Measurements from ENCODE around the gene DAPK1.

The DAPK1 gene

GRCh38 chr9:87641067-87641466 lies 143.4 kb downstream of the DAPK1 start:
- DNase-seq = no peak
- Histone ChIP-seq H3K4me3 (no peak overlapping the region), H3K27ac (no peak overlapping the region), H3K27me3 (no peaks in the 10 kb centered on the region), H3K9me3 (no peaks in the 10 kb centered on the region), H3K36me3 (no peaks in the 10 kb centered on the region), H3K4me1 (peaks cover 0 to 12% (median 5%) of the 10 kb centered on the region in 4 donors)
- intact Hi-C loops (cut with DNase I; ENCODE audit: low total_unique reads) = no loop called here
- TF ChIP-seq, protein P1, sequence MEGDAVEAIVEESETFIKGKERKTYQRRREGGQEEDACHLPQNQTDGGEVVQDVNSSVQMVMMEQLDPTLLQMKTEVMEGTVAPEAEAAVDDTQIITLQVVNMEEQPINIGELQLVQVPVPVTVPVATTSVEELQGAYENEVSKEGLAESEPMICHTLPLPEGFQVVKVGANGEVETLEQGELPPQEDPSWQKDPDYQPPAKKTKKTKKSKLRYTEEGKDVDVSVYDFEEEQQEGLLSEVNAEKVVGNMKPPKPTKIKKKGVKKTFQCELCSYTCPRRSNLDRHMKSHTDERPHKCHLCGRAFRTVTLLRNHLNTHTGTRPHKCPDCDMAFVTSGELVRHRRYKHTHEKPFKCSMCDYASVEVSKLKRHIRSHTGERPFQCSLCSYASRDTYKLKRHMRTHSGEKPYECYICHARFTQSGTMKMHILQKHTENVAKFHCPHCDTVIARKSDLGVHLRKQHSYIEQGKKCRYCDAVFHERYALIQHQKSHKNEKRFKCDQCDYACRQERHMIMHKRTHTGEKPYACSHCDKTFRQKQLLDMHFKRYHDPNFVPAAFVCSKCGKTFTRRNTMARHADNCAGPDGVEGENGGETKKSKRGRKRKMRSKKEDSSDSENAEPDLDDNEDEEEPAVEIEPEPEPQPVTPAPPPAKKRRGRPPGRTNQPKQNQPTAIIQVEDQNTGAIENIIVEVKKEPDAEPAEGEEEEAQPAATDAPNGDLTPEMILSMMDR (IDR thresholded peaks at IDR 0.05) = no peak

GRCh38 chr9:87642330-87643106 lies 144.9 kb downstream of the DAPK1 start:
- H3K27ac ChIP-seq = no peak overlapping the region
- no peaks in the 10 kb centered on the region for H3K27me3 ChIP-seq
- H3K9me3 ChIP-seq = no peaks in the 10 kb centered on the region
- peaks cover 0 to 12% (median 5%) of the 10 kb centered on the region in 4 donors for H3K4me1 ChIP-seq
- no peak for DNase-seq
- TF ChIP-seq, protein P1 (IDR thresholded peaks at IDR 0.05) = no peak
- H3K36me3 ChIP-seq = no peaks in the 10 kb centered on the region
- intact Hi-C loops (cut with DNase I; ENCODE audit: low total_unique reads) = no loop called here
- H3K4me3 ChIP-seq = no peak overlapping the region

DNA sequence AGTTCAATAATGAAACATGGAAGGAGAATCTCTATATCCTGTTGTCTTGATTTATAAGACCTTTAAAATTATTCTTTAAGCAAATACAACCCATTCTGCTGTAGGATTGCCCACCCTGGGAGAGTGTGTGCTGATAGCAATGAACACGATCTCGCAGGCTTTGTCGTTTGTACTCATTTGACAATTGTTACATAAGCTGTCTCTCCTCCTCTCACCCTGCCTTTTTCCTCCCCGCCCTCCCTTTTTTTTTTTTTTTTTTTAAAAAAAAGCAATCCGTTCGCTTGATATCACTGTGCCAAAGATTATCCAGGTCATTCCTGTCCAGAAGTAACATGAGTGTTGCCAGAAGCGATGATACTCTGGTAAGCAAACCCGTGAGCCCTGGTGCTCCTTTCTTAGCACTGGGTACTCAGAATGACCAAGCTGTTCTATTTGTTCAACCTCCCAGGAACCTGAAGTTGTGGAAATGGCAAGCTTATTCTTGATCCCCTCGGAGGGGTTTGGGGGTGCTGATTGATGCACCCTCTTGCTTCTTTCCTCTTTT lies 145.5 kb downstream of the DAPK1 start:
- Histone ChIP-seq H3K36me3 (no peaks in the 10 kb centered on the region), H3K9me3 (no peaks in the 10 kb centered on the region), H3K4me3 (no peak overlapping the region), H3K4me1 (peaks cover 0 to 12% (median 5%) of the 10 kb centered on the region in 4 donors), H3K27ac (no peak overlapping the region), H3K27me3 (no peaks in the 10 kb centered on the region)
- intact Hi-C loops (cut with DNase I; ENCODE audit: low total_unique reads) = no loop called here
- TF ChIP-seq, protein P1 (IDR thresholded peaks at IDR 0.05) = no peak
- no peak for DNase-seq

DNA sequence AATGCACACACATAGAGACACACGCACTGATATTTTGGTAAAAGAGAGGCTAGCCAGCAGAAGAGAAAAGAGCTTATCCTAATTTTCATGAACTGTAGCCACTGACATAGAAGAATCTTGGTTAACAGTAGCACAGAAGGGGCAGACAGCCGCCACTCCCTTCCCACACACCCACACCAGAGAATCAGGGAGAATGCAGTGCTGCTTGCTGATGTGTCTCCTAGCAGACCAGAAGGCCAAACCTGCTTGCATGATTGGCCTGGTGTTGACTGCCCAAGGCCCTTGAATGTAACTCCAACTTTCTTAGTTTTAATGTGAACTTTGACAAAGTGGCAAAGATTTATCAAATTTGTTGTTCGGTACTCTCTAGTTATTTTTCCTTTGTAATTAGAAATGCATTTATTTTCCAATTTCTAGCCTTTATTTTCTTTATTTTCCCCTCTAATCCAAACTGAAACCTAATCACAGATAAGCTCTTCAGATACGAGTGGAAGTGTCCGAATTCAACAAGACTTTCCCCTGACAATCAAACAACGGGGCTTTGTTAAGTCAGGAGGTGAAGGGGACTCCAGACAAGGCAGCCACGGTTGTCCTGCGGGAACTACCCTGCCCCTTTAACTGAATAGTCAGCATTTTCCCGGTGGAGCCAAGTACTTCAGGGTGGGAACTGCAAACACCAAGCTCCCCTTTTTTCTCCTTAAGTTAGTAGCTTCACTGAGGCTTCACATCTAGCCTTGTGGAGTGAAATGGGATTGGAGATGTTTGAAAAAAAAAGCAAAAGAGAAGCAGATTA lies 146.3 kb downstream of the DAPK1 start:
- intact Hi-C loops (cut with DNase I; ENCODE audit: low total_unique reads) = no loop called here

GRCh38 chr9:87644659-87645058 lies 147.0 kb downstream of the DAPK1 start:
- DNase-seq = no peak
- Histone ChIP-seq H3K9me3 (no peaks in the 10 kb centered on the region), H3K36me3 (peaks cover 0 to under 1% (median under 1%) of the 10 kb centered on the region in 3 donors), H3K4me3 (no peak overlapping the region), H3K4me1 (peaks cover 0 to 12% (median 5%) of the 10 kb centered on the region in 4 donors), H3K27ac (no peak overlapping the region), H3K27me3 (no peaks in the 10 kb centered on the region)
- intact Hi-C loops (cut with DNase I; ENCODE audit: low total_unique reads) = no loop called here
- TF ChIP-seq, protein P1 (IDR thresholded peaks at IDR 0.05) = no peak

More for the DNA sequence above, 146.3 kb downstream of the DAPK1 start:
- Histone ChIP-seq H3K36me3 (no peaks in the 10 kb centered on the region), H3K27ac (no peak overlapping the region), H3K9me3 (no peaks in the 10 kb centered on the region), H3K27me3 (no peaks in the 10 kb centered on the region), H3K4me1 (peaks cover 0 to 12% (median 5%) of the 10 kb centered on the region in 4 donors), H3K4me3 (no peak overlapping the region)
- DNase-seq = no peak
- TF ChIP-seq, protein P1 (IDR thresholded peaks at IDR 0.05) = no peak

Measured in tibial artery (tissue), 4 donors.